Spinal cord (tissue), 10 donors: ENCODE data around the gene NLRP5. TPM values are rescaled to one million over a fixed set of nuclear protein-coding genes. Genes with fewer than 3 reads are reported as not detected.

ENCODE experiments used
- DNase-seq, 6 donors: peaks; one replicate each; pipeline versions ENCODE4 v3.0.0 to v3.0.0-alpha.2; 2013 to 2015; ENCODE audit warnings: low spot score in 6 of 6, low read depth in 4 of 6
- H3K27ac ChIP-seq: one replicate; pipeline ENCODE4 v1.5.1; 2013; ENCODE audit warnings: low read depth, low read length, control low read depth
- H3K27me3 ChIP-seq: one replicate; pipeline ENCODE4 v1.6.1; 2013; ENCODE audit warnings: low read length; ENCODE audit not compliant: control insufficient read depth, insufficient read depth
- H3K36me3 ChIP-seq: one replicate; pipeline ENCODE4 v1.6.1; 2013; ENCODE audit warnings: low read length; ENCODE audit not compliant: control insufficient read depth, insufficient read depth
- H3K4me1 ChIP-seq: one replicate; pipeline ENCODE4 v1.6.1; 2013; ENCODE audit warnings: low read length; ENCODE audit not compliant: control insufficient read depth, insufficient read depth
- H3K4me3 ChIP-seq: one replicate; pipeline ENCODE4 v1.5.1; 2013; ENCODE audit warnings: low read depth, low read length, control low read depth
- H3K9me3 ChIP-seq: one replicate; pipeline ENCODE4 v1.6.1; 2013; ENCODE audit warnings: low read length; ENCODE audit not compliant: control insufficient read depth, insufficient read depth
- WGBS: methylation state at CpG from one replicate; pipeline ENCODE4 v1.1.5; 2013; ENCODE audit warnings: missing lambda C conversion rate; ENCODE audit not compliant: insufficient coverage; 5-methylcytosine and 5-hydroxymethylcytosine counted together
- polyA plus RNA-seq, 2 donors: library from polyadenylated mRNA; unstranded; fragments of 120-200 nt; gene quantifications; one replicate each; pipeline ENCODE4 v1.2.1, GENCODE V29; 2013; ENCODE audit not compliant: insufficient read length in 2 of 2
- total RNA-seq, 2 donors: library from RNA; depleted of rRNA in 1 of 2; stranded (reverse); fragments of 120-200 nt in 1 of 2; fragments of >200 nt in 1 of 2; gene quantifications; one replicate each; pipeline versions ENCODE4 v1.2.3 to v1.2.4, GENCODE V29; 2013 to 2014
- donor health status: healthy.

Gene NLRP5
- total and polyA plus RNA-seq, 4 donors: not detected

DNA sequence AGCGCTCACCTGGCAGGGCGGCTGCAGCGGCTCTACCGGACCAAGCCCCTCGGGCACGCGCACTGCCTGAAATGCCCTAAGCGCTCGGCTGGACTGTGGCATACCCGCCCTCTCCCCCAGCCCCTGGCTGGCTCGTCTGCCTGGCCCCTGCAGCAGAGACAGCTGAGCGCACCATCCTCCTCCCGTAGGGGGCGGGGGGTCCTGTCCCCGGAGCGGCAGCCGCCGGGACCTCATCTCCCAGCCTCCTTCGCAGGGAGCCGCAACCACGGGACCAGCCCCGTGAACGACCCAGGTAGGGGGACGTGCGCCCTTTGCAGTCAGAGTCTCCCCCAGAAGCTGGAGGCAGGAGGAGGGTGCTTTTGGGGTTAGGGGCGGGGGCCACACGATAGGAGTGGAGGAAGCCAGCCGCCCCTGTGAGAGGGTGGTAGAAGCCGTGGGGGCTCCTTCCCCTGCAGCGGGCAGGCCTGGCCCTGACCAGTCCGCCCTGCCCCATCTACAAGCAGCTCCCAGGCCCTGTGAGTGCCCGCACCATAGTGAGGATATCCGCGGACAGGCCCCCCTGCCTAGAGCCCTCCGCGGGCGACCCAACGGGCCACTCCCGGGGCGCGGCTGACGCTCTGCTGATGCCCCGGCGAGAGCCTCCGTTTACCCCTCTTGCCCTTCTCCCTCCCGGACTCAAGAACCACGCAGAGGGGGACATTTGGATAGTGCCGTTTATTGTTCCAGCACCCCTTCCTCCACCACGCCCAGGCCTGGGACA lies 100.3 kb downstream of the NLRP5 start:
- Histone ChIP-seq H3K27me3 (no peaks in the 10 kb centered on the region), H3K9me3 (no peaks in the 10 kb centered on the region), H3K4me1 (peaks cover 8% of the 10 kb centered on the region), H3K4me3 (no peak overlapping the region), H3K36me3 (peaks cover 49% of the 10 kb centered on the region), H3K27ac (no peak overlapping the region)
- WGBS: 61% methylated on average over 38 of the region's 49 CpGs
- no peak for DNase-seq

DNA sequence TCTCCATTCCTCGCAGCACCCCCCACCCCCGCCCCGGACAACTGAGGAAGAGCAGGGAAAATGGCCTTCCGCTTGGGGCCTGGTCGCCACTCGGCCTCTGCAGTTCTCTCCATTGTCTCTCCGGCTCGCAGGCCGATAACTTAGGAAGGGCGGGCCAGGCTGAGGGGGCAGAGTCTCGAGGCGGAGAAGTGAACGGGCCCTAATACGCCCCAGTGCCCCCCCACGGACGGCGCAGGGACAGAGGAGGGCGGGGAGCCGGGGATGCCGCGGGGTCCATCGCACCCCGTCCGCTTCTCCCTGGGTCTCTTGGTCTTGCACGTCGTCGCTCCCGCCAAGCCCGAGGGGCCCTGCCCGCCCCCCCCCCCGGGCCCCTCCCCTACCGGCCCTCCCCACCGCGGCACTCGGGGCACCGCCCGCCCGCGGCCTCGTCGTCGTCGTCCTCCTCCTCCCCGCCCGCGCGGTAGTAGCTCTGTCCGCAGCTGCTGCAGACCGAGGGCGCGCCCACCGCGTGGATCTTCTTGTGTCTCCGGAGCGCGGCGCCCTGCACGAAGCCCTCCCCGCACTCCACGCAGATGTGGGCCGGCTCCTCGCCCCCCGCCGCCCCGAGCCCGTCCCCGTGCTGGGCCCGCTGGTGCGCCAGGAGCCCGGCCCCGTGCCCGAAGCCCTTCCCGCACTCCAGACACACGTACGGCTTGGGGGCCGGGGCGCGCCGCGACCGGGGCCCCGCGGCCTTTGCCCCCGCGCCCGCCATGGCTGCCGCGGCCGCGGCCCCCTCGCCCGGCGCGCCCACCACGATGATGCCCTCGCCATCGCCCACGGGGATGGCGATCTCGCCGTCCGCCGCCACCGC lies 101.3 kb downstream of the NLRP5 start:
- Histone ChIP-seq H3K4me1 (peaks cover 9% of the 10 kb centered on the region), H3K9me3 (peaks cover 3% of the 10 kb centered on the region), H3K4me3 (no peak overlapping the region), H3K27ac (no peak overlapping the region), H3K27me3 (no peaks in the 10 kb centered on the region), H3K36me3 (peaks cover 56% of the 10 kb centered on the region)
- WGBS: 70% methylated on average over 88 of the region's 104 CpGs
- no peak for DNase-seq

DNA sequence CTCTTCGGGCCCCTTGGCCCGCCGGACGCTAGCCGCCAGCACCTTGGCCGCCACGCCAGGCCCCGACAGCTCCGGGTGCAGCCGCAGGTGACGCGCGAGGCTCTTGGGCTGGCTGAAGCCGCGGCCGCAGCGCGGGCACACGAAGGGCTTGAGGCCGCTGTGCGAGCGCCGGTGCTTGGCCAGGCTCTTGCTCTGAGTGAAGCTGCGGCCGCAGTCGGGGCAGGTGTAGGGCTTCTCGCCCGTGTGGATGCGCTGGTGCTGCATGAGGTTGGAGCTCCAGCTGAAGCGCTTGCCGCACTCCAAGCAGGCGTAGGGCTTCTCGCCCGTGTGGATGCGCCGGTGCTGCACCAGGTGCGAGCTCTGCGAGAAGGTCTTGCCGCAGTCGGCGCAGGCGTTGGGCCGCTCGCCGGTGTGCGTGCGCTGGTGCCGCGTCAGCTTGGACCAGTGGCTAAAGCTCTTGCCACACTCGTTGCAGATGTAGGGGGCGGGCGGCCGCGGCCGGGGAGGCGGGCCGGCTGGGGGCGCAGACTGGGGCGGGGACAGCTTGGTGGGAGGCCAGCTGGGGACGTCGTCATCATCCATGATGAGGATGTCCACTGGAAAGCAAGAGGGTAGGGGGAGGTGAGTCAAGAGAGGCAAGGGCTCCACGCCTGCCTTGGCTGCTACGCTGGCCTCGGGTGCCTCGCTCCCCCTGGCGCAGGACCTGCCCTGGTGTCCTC lies 102.1 kb downstream of the NLRP5 start:
- Histone ChIP-seq H3K36me3 (peaks cover 62% of the 10 kb centered on the region), H3K9me3 (peaks cover 3% of the 10 kb centered on the region), H3K27me3 (no peaks in the 10 kb centered on the region), H3K4me1 (peaks cover 9% of the 10 kb centered on the region), H3K27ac (no peak overlapping the region), H3K4me3 (no peak overlapping the region)
- DNase-seq: no peak
- WGBS: 93% methylated on average over 65 of the region's 66 CpGs

DNA sequence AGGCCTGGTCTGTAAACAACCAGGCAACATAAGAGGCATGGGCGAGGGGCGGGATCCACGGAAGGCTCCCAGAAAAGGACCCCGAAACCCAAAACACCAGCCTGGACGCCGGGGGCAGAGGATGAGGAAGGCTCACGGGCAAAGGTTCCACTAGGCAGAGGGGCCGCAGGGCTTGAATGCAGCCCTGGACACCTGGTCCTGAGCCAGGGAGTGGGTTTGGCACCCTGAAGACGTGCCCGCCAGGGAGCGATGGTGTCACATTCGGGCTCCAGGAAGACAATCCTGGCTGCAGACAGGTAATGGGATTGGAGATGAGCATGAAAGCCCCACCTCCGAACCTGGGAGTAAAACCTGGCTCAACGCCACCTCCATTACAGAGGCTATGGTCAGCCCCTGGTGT lies 102.8 kb downstream of the NLRP5 start:
- 87% methylated on average over 12 of the region's 14 CpGs for WGBS
- Histone ChIP-seq H3K4me1 (peaks cover 9% of the 10 kb centered on the region), H3K27ac (no peak overlapping the region), H3K4me3 (no peak overlapping the region), H3K9me3 (peaks cover 3% of the 10 kb centered on the region), H3K36me3 (peaks cover 62% of the 10 kb centered on the region), H3K27me3 (no peaks in the 10 kb centered on the region)
- no peak for DNase-seq

DNA sequence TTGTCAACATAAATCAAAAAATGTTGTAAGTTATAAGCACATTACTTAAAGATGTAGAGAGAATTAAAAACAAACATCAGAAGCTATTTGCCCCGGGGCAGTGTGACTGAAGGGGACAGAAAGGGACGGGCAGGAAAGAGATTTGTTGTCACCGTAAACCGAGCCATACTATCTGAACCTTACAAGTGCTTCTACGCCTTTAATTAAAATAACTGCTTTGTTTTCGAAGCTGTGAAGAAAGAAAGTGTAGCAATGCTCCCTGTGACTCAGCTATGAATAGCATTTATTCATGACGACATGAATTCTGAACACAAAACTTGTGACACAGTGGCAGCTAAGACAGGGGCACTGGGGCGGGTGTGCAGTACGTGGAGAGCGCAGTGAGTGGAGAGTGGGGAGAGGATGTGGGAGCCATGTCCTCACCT lies 104.5 kb downstream of the NLRP5 start:
- Histone ChIP-seq H3K4me1 (peaks cover 9% of the 10 kb centered on the region), H3K36me3 (peaks cover 61% of the 10 kb centered on the region), H3K27ac (peak overlapping the region; percentile 47), H3K27me3 (no peaks in the 10 kb centered on the region), H3K9me3 (peaks cover 3% of the 10 kb centered on the region), H3K4me3 (no peak overlapping the region)
- DNase-seq: no peak
- 40% methylated on average over 2 of the region's 10 CpGs for WGBS

DNA sequence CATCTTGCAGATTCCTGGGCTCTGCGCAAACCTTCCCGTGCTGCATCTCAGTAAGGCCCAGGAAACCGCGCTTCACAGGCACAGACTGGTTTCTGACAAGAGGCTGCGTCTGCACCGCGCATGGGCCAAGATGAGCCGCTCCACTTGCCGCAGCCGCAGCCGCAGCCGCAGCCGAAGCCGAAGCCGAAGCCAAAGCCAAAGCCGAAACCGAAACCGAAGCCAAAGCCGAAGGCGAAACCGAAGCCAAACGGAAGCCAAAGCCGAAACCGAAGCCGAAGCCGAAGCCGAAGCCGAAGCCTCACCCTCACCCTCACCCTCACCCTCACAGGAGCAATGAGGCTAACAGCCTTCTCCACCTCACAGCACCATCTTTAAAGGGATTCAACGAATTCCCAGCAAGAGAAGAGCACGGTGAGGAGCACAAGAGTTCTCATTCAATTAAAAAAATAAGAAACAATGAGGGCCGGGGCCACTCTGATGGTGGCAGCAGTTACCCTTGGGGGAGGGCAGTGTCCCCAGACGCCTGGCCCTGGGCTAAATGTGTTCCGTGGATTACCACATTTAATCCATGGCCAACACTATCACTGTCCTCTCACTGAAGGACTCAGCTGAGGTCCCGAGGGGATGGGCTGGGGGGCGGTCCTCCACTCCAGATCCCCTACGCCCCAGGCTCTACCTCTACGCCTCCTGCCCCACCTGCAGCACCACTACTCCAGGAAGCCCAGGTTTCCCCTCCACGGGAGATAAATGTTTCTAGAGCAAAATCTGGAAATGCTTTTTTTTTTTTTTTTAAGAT lies 105.4 kb downstream of the NLRP5 start:
- Histone ChIP-seq H3K4me1 (peaks cover 9% of the 10 kb centered on the region), H3K4me3 (no peak overlapping the region), H3K36me3 (peaks cover 58% of the 10 kb centered on the region), H3K27ac (no peak overlapping the region), H3K9me3 (peaks cover 3% of the 10 kb centered on the region), H3K27me3 (no peaks in the 10 kb centered on the region)
- 91% methylated on average over 27 of the region's 38 CpGs for WGBS
- no peak for DNase-seq

DNA sequence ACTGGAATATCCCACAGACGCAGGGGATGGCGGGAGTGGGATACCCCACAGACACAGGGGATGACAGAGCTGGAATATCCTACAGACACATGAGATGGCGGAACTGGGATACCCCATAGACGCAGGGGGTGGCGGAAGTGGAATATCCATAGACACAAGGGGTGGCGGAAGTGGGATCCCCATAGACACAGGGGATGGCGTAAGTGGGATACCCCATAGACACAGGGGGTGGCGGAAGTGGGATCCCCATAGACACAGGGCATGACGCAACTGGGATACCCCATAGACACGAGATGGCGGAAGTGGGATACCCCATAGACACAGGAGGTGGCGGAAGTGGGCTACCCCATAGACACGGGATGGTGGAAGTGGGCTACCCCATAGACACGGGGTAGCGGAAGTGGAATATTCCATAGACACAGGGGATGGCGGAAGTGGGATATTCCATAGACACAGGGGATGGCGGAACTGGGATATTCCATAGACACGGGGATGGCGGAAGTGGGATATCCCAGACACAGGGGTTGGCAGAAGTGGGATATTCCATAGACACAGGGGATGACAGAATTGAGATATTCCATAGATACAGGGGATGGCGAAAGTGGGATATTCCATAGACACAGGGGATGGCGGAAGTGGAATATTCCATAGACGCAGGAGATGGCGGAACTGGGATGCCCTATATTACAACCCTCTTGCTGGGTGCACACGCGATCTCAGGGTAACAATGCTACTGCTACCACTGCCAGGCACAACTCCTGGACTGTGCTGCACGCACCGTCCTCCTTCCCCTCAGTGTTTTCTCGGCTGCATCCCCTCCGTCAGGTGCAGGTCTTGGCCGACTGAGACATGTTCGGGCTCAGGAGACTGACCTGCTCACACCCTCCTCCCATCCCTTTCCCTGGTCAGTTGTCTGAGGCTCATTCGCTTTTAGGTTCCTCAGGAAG lies 106.4 kb downstream of the NLRP5 start:
- 98% methylated on average over 28 of the region's 32 CpGs for WGBS
- no peak for DNase-seq
- Histone ChIP-seq H3K9me3 (peaks cover 3% of the 10 kb centered on the region), H3K27me3 (no peaks in the 10 kb centered on the region), H3K36me3 (peaks cover 59% of the 10 kb centered on the region), H3K4me3 (no peak overlapping the region), H3K27ac (no peak overlapping the region), H3K4me1 (peaks cover 9% of the 10 kb centered on the region)

DNA sequence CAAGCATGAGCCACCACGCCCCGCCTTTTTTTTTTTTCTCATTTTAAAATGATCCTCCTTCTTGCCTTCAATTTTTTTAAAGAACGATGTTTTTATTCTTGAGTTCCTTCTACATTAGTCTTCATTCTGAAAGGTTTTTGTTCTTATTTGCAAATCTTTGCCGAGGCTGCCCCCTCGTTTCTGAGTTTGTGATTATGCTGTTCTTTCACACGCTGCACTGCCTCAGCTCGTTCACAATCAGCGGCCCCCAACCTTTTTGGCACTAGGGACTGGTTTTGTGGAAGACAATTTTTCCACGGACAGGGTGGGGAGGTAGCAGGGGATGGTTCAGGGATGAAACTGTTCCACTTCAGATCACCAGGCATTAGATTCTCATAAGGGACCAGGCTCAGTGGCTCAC lies 107.9 kb downstream of the NLRP5 start:
- no peak overlapping the region for H3K4me3 ChIP-seq
- peaks cover 62% of the 10 kb centered on the region for H3K36me3 ChIP-seq
- 92% methylated on average over 6 of the region's 9 CpGs for WGBS
- no peaks in the 10 kb centered on the region for H3K27me3 ChIP-seq
- peaks cover 9% of the 10 kb centered on the region for H3K4me1 ChIP-seq
- peaks cover 3% of the 10 kb centered on the region for H3K9me3 ChIP-seq
- no peak overlapping the region for H3K27ac ChIP-seq
- no peak for DNase-seq
